HepG2 (cell line): ENCODE results near the gene GLOD5. TPM values are rescaled to one million over a fixed set of nuclear protein-coding genes. Genes with fewer than 3 reads are reported as not detected.

Source experiments
- ATAC-seq: fragments of 200-7000 bp; cut with Tn5 transposase; 3 replicates; pipeline ENCODE4 v1.9.1; 2020; ENCODE audit warnings: mild to moderate bottlenecking, moderate library complexity
- BruUV-seq: library from RNA; stranded (reverse); fragments of 400-500 nt; replicated peaks from 2 replicates; lab custom pipeline; 2021; lab: Mats Ljungman, UMichigan
- CTCF ChIA-PET: fragments of 300-600 bp; formaldehyde crosslinking; extraction: SDS; loops from one replicate; lab custom pipeline; 2021; ENCODE audit warnings: low total read pairs, inconsistent platforms, low intra/inter-chr PET ratio; lab: Yijun Ruan, JAX
- POLR2A ChIA-PET: fragments of 350-600 bp; sonication (Branson Sonifier 250); formaldehyde crosslinking; loops from one replicate; lab custom pipeline; 2020; ENCODE audit warnings: antibody characterized with exemption, inconsistent platforms; lab: Yijun Ruan, JAX
- DNase-seq: peaks from one replicate; pipeline ENCODE4 v3.0.0-alpha.2; 2015; ENCODE audit warnings: low spot score
- FAIRE-seq: peaks from 3 replicates; lab custom pipeline; 2011; peaks lifted over from hg19 to GRCh38; lab: Jason Lieb, UNC
- H2AFZ ChIP-seq: one replicate; pipeline ENCODE4 v1.6.1; 2011; ENCODE audit warnings: low read length, inconsistent platforms
- H3K27ac ChIP-seq: fragments of 300-600 bp; 3 replicates; pipeline ENCODE4 v1.8.0; 2011; ENCODE audit warnings: mixed run types, mild to moderate bottlenecking, mixed read lengths, low read length, inconsistent platforms; ENCODE audit not compliant: insufficient read depth; ENCODE audit errors: extremely low read length
- H3K27me3 ChIP-seq, 2 experiments: fragments of 200-600 bp in 1 of 2; 2 replicates in 1 of 2; 3 replicates in 1 of 2; pipeline versions ENCODE4 v1.6.0 to v1.8.0; 2011; ENCODE audit warnings: low read length in 2 of 2, mild to moderate bottlenecking in 2 of 2, moderate library complexity in 2 of 2, inconsistent platforms in 1 of 2; ENCODE audit not compliant: insufficient read depth in 2 of 2, control insufficient read depth in 1 of 2
- H3K36me3 ChIP-seq, 2 experiments: fragments of 200-600 bp in 1 of 2; replicated peaks in 1 of 2; 2 replicates in 1 of 2; 3 replicates in 1 of 2; pipeline versions ENCODE4 v1.5.1 to v1.8.0; 2011; ENCODE audit warnings: low read length in 2 of 2, inconsistent platforms in 1 of 2; ENCODE audit not compliant: insufficient read depth in 2 of 2, control insufficient read depth in 1 of 2
- H3K4me1 ChIP-seq: 2 replicates; pipeline ENCODE4 v1.5.1; 2012; ENCODE audit warnings: low read length, inconsistent platforms; ENCODE audit not compliant: insufficient read depth
- H3K4me2 ChIP-seq: 2 replicates; pipeline ENCODE4 v1.6.0; 2011; ENCODE audit warnings: low read depth, low read length, inconsistent platforms
- H3K4me3 ChIP-seq, 3 experiments: fragments of 200-600 bp in 1 of 3; sonication (generic), shearing (Covaris generic) in 1 of 3; replicated peaks in 1 of 3; 2 replicates each; pipeline ENCODE4 v1.5.1; 2011 to 2016; ENCODE audit warnings: low read length in 3 of 3, inconsistent platforms in 2 of 3, low read depth in 2 of 3, mild to moderate bottlenecking in 2 of 3, control low read depth in 1 of 3, mixed read lengths in 1 of 3; ENCODE audit not compliant: insufficient read depth in 1 of 3
- H3K79me2 ChIP-seq: one replicate; pipeline ENCODE4 v1.6.1; 2011; ENCODE audit warnings: low read length, inconsistent platforms; ENCODE audit not compliant: insufficient read depth
- H3K9ac ChIP-seq: 2 replicates; pipeline ENCODE4 v1.6.0; 2011; ENCODE audit warnings: mild to moderate bottlenecking, low read depth, low read length, inconsistent platforms; ENCODE audit not compliant: insufficient read depth
- H3K9me3 ChIP-seq: 2 replicates; pipeline ENCODE4 v1.5.1; 2012; ENCODE audit warnings: mild to moderate bottlenecking, low read length
- H4K20me1 ChIP-seq: 2 replicates; pipeline ENCODE4 v1.6.0; 2011; ENCODE audit warnings: inconsistent platforms, mild to moderate bottlenecking, low read length, moderate library complexity; ENCODE audit not compliant: insufficient read depth
- IRX3 ChIP-seq: sonication (generic); formaldehyde crosslinking; IDR thresholded peaks from 2 replicates; pipeline ENCODE4 v1.8.1; 2023; ENCODE audit warnings: mild to moderate bottlenecking, low read depth, missing genetic modification reagents, borderline replicate concordance
- KDM5B ChIP-seq: sonication (generic); formaldehyde crosslinking; IDR thresholded peaks from 2 replicates; pipeline ENCODE4 v1.4.0; 2020; ENCODE audit warnings: missing genetic modification reagents, mild to moderate bottlenecking, borderline replicate concordance
- LCORL ChIP-seq, 2 experiments: fragments of 450-650 bp in 1 of 2; sonication (generic) in 1 of 2; formaldehyde crosslinking in 1 of 2; IDR thresholded peaks; 2 replicates each; pipeline versions ENCODE4 v1.5.0 to v1.6.1; 2017 to 2020; ENCODE audit warnings: antibody characterized with exemption in 1 of 2, missing genetic modification reagents in 1 of 2
- MED1 ChIP-seq: sonication (generic); formaldehyde crosslinking; IDR thresholded peaks from 2 replicates; pipeline ENCODE4 v1.4.0; 2020; ENCODE audit warnings: missing genetic modification reagents
- NFATC3 ChIP-seq: sonication (generic); formaldehyde crosslinking; IDR thresholded peaks from 2 replicates; pipeline ENCODE4 v1.5.1; 2020; ENCODE audit warnings: mild to moderate bottlenecking, missing genetic modification reagents
- NFRKB ChIP-seq: fragments of 450-650 bp; IDR thresholded peaks from 2 replicates; pipeline ENCODE4 v1.6.1; 2017
- SYNCRIP ChIP-seq: fragments of 200-400 bp; formaldehyde crosslinking; IDR thresholded peaks from 2 replicates; pipeline ENCODE4 v1.6.1; 2018; ENCODE audit warnings: mild to moderate bottlenecking, low read depth, low read length; ENCODE audit not compliant: insufficient read depth
- U2AF2 ChIP-seq: fragments of 200-400 bp; formaldehyde crosslinking; IDR thresholded peaks from 2 replicates; pipeline ENCODE4 v1.6.1; 2017; ENCODE audit warnings: low read depth, mild to moderate bottlenecking, low read length
- ZFX ChIP-seq: sonication (generic); formaldehyde crosslinking; IDR thresholded peaks from 2 replicates; pipeline ENCODE4 v1.4.0; 2020; ENCODE audit warnings: mild to moderate bottlenecking, low read depth, missing genetic modification reagents, moderate library complexity
- ZNF280B ChIP-seq: sonication (generic); formaldehyde crosslinking; IDR thresholded peaks from 2 replicates; pipeline ENCODE4 v1.5.0; 2020; ENCODE audit warnings: missing genetic modification reagents, mild to moderate bottlenecking, borderline replicate concordance
- ZNF292 ChIP-seq: sonication (generic); formaldehyde crosslinking; IDR thresholded peaks from 2 replicates; pipeline ENCODE4 v1.8.1; 2022; ENCODE audit warnings: mild to moderate bottlenecking, low read depth, missing genetic modification reagents, borderline replicate concordance
- ZNF513 ChIP-seq: sonication (generic); formaldehyde crosslinking; conservative IDR thresholded peaks from 2 replicates; pipeline ENCODE4 v1.5.0; 2020; ENCODE audit warnings: missing genetic modification reagents
- ZNF557 ChIP-seq: sonication (generic); formaldehyde crosslinking; IDR thresholded peaks from 2 replicates; pipeline ENCODE4 v1.4.0; 2020; ENCODE audit warnings: missing genetic modification reagents
- ZNF597 ChIP-seq: sonication (generic); formaldehyde crosslinking; IDR thresholded peaks from 2 replicates; pipeline ENCODE4 v1.5.0; 2020; ENCODE audit warnings: missing genetic modification reagents
- ZNF737 ChIP-seq: sonication (generic); formaldehyde crosslinking; IDR thresholded peaks from 2 replicates; pipeline ENCODE4 v1.5.0; 2020; ENCODE audit warnings: missing genetic modification reagents, mild to moderate bottlenecking, borderline replicate concordance
- WGBS: methylation state at CpG from one replicate; pipeline ENCODE4 v1.1.6; 2017; ENCODE audit warnings: low lambda C conversion rate; 5-methylcytosine and 5-hydroxymethylcytosine counted together
- in situ Hi-C: cut with HindIII; loops from 2 replicates; pipeline ENCODE4 v1.10.0; 2017; ENCODE audit warnings: low pct_unique_long_range_greater_than_20kb; ENCODE audit not compliant: extremely low pct_ligation_motif_present
- intact Hi-C: fragments of 100-400 bp; cut with micrococcal nuclease; formaldehyde crosslinking; loops from one replicate; pipeline ENCODE4 v1.10.0; 2022; ENCODE audit not compliant: unreplicated experiment
- polyA plus RNA-seq, 8 experiments: library from polyadenylated mRNA; depleted of rRNA in 3 of 8; stranded (reverse) in 7 of 8; unstranded in 1 of 8; fragments of >200 nt; fragmentation: Illumina TruSeq in 4 of 8; extraction: Trizol in 4 of 8; gene quantifications; 2 replicates each; pipeline versions ENCODE4 v1.2.1 to v1.2.3, GENCODE V29; 2011 to 2016; ENCODE audit warnings: low read depth in 4 of 8, missing spikeins in 1 of 8, mixed read lengths in 1 of 8; ENCODE audit not compliant: insufficient read depth in 1 of 8
- total RNA-seq, 5 experiments: library from RNA; depleted of rRNA; stranded (reverse); fragments of >200 nt; fragmentation: Illumina TruSeq; extraction: Trizol; gene quantifications; 2 replicates each; pipeline ENCODE4 v1.2.3, GENCODE V29; 2016; ENCODE audit warnings: low read depth in 1 of 5

GLOD5 gene
- total and polyA plus RNA-seq, 2 of the 13 experiments (the other 11 are each of a cell fraction or from before 2014, with no cell fraction given) = 0.93 to 1.3 TPM

- FAIRE-seq (no peak), ATAC-seq (no peak), DNase-seq (no peak)
- in situ Hi-C loops = no loop called here
- Histone ChIP-seq H3K79me2 (no peaks in the 10 kb centered on the region), H3K27ac (no peak overlapping the region), H3K9me3 (no peaks in the 10 kb centered on the region), H3K27me3 (no peaks in the 10 kb centered on the region), H3K4me2 (no peak overlapping the region), H3K9ac (no peak overlapping the region), H3K4me3 (no peak overlapping the region), H2AFZ (no peak overlapping the region), H3K4me1 (no peaks in the 10 kb centered on the region), H4K20me1 (no peaks in the 10 kb centered on the region), H3K36me3 (no peaks in the 10 kb centered on the region)
- TF ChIP-seq KDM5B (CRISPR knock-in tag) (no peak), ZNF280B (CRISPR knock-in tag) (no peak), ZNF292 (CRISPR knock-in tag) (no peak), NFATC3 (CRISPR knock-in tag) (no peak)
- no CpG with 5 or more reads among the region's 7 CpGs for WGBS
- ChIA-PET POLR2A (no interaction called here), CTCF (no interaction called here)
- no TSS peak for BruUV-seq
- intact Hi-C loops = no loop called here
These were observed 17.9 kb downstream of the GLOD5 start for GRCh38 chrX:48779399-48779798.

GRCh38 chrX:48781705-48782104 lies 20.2 kb downstream of the GLOD5 start:
- intact Hi-C loops (no loop called here), in situ Hi-C loops (no loop called here)
- POLR2A ChIA-PET = no interaction called here
- no peak overlapping the region for H3K27ac ChIP-seq
- no peak overlapping the region for H3K4me3 ChIP-seq
- ATAC-seq = no peak
- no peak for DNase-seq
- H3K9me3 ChIP-seq = no peaks in the 10 kb centered on the region
- H3K4me2 ChIP-seq = no peak overlapping the region
- H3K36me3 ChIP-seq = no peaks in the 10 kb centered on the region
- H3K9ac ChIP-seq = no peak overlapping the region
- H2AFZ ChIP-seq = no peak overlapping the region
- BruUV-seq = no TSS peak
- WGBS = 72% methylated on average over 6 of the region's 6 CpGs
- H4K20me1 ChIP-seq = no peaks in the 10 kb centered on the region
- no peaks in the 10 kb centered on the region for H3K79me2 ChIP-seq
- no peaks in the 10 kb centered on the region for H3K27me3 ChIP-seq
- CTCF ChIA-PET = no interaction called here
- FAIRE-seq = no peak
- H3K4me1 ChIP-seq = no peaks in the 10 kb centered on the region
- no peak for TF ChIP-seq IRX3 (CRISPR knock-in tag)
- no peak for TF ChIP-seq ZNF557 (CRISPR knock-in tag)
- no peak for TF ChIP-seq SYNCRIP
- no peak for TF ChIP-seq MED1 (CRISPR knock-in tag)
- TF ChIP-seq ZNF513 (CRISPR knock-in tag) = no peak
- no peak for TF ChIP-seq ZNF737 (CRISPR knock-in tag)
- TF ChIP-seq U2AF2 = no peak
- TF ChIP-seq ZNF597 (CRISPR knock-in tag) = no peak
- TF ChIP-seq NFRKB = no peak
- no peak for TF ChIP-seq ZFX
- no peak for TF ChIP-seq LCORL (IDR thresholded peaks at IDR 0.05)
- TF ChIP-seq LCORL (CRISPR knock-in tag; IDR thresholded peaks at IDR 0.05) = no peak
